ENCODE results near the gene KIRREL1.

Gene KIRREL1

GRCh38 chr1:158016651-158017335 is 23.3 kb downstream of the KIRREL1 start:
- Mint-ChIP-seq H3K27me3 (peaks cover 73% of the 10 kb centered on the region), H3K36me3 (ENCODE audit: insufficient read depth) (no peaks in the 10 kb centered on the region), H3K27ac (ENCODE audit: low read depth) (no peak overlapping the region), H3K4me1 (no peaks in the 10 kb centered on the region), H3K9me3 (no peaks in the 10 kb centered on the region), H3K4me3 (no peak overlapping the region)
- ATAC-seq (replicated peaks; ENCODE audit: extremely low read depth, poor library complexity, severe bottlenecking): no peak
- DNase-seq (ENCODE audit: low spot score in 2 of 2): no peak

- no peak overlapping the region for H3K4me3 Mint-ChIP-seq
- DNase-seq (ENCODE audit: low spot score in 2 of 2): no peak
- no peaks in the 10 kb centered on the region for H3K9me3 Mint-ChIP-seq
- no peak for ATAC-seq (replicated peaks; ENCODE audit: extremely low read depth, poor library complexity, severe bottlenecking)
- H3K36me3 Mint-ChIP-seq (ENCODE audit: insufficient read depth): no peaks in the 10 kb centered on the region
- no peak overlapping the region for H3K27ac Mint-ChIP-seq (ENCODE audit: low read depth)
- H3K4me1 Mint-ChIP-seq: no peaks in the 10 kb centered on the region
- H3K27me3 Mint-ChIP-seq: peaks cover 62% of the 10 kb centered on the region
Observed at GRCh38 chr1:158017800-158018595, 24.6 kb downstream of the KIRREL1 start.

GRCh38 chr1:158019171-158019868 is 25.9 kb downstream of the KIRREL1 start:
- Mint-ChIP-seq H3K36me3 (ENCODE audit: insufficient read depth) (no peaks in the 10 kb centered on the region), H3K4me1 (no peaks in the 10 kb centered on the region), H3K9me3 (no peaks in the 10 kb centered on the region), H3K27me3 (peaks cover 57% of the 10 kb centered on the region), H3K4me3 (no peak overlapping the region), H3K27ac (ENCODE audit: low read depth) (no peak overlapping the region)
- ATAC-seq (replicated peaks; ENCODE audit: extremely low read depth, poor library complexity, severe bottlenecking): no peak
- DNase-seq (ENCODE audit: low spot score in 2 of 2): no peak

GRCh38 chr1:158020259-158020885 is 26.9 kb downstream of the KIRREL1 start:
- Mint-ChIP-seq H3K4me3 (no peak overlapping the region), H3K27ac (ENCODE audit: low read depth) (no peak overlapping the region), H3K36me3 (ENCODE audit: insufficient read depth) (no peaks in the 10 kb centered on the region), H3K9me3 (no peaks in the 10 kb centered on the region), H3K4me1 (no peaks in the 10 kb centered on the region), H3K27me3 (peaks cover 62% of the 10 kb centered on the region)
- ATAC-seq (replicated peaks; ENCODE audit: extremely low read depth, poor library complexity, severe bottlenecking) (no peak), DNase-seq (ENCODE audit: low spot score in 2 of 2) (no peak)

- Mint-ChIP-seq H3K27ac (ENCODE audit: low read depth) (no peak overlapping the region), H3K4me3 (no peak overlapping the region), H3K4me1 (no peaks in the 10 kb centered on the region), H3K36me3 (ENCODE audit: insufficient read depth) (no peaks in the 10 kb centered on the region), H3K27me3 (peaks cover 56% of the 10 kb centered on the region), H3K9me3 (no peaks in the 10 kb centered on the region)
- no peak for DNase-seq (ENCODE audit: low spot score in 2 of 2)
- ATAC-seq (replicated peaks; ENCODE audit: extremely low read depth, poor library complexity, severe bottlenecking): no peak
Observed at GRCh38 chr1:158020886-158021620, 27.6 kb downstream of the KIRREL1 start.

- H3K9me3 Mint-ChIP-seq: no peaks in the 10 kb centered on the region
- no peaks in the 10 kb centered on the region for H3K36me3 Mint-ChIP-seq (ENCODE audit: insufficient read depth)
- H3K4me1 Mint-ChIP-seq: no peaks in the 10 kb centered on the region
- H3K27ac Mint-ChIP-seq (ENCODE audit: low read depth): no peak overlapping the region
- no peak for ATAC-seq (replicated peaks; ENCODE audit: extremely low read depth, poor library complexity, severe bottlenecking)
- DNase-seq (ENCODE audit: low spot score in 2 of 2): no peak
- peaks cover 49% of the 10 kb centered on the region for H3K27me3 Mint-ChIP-seq
- no peak overlapping the region for H3K4me3 Mint-ChIP-seq
Observed at GRCh38 chr1:158021721-158022120, 28.3 kb downstream of the KIRREL1 start.

- Mint-ChIP-seq H3K9me3 (no peaks in the 10 kb centered on the region), H3K4me1 (no peaks in the 10 kb centered on the region), H3K36me3 (ENCODE audit: insufficient read depth) (no peaks in the 10 kb centered on the region), H3K27me3 (peaks cover 39% of the 10 kb centered on the region), H3K4me3 (no peak overlapping the region), H3K27ac (ENCODE audit: low read depth) (no peak overlapping the region)
- DNase-seq (ENCODE audit: low spot score in 2 of 2): no peak
- ATAC-seq (replicated peaks; ENCODE audit: extremely low read depth, poor library complexity, severe bottlenecking): no peak
Observed at GRCh38 chr1:158022554-158023312, 29.3 kb downstream of the KIRREL1 start.

- DNase-seq (ENCODE audit: low spot score in 2 of 2) (no peak), ATAC-seq (replicated peaks; ENCODE audit: extremely low read depth, poor library complexity, severe bottlenecking) (no peak)
- no peaks in the 10 kb centered on the region for H3K4me1 Mint-ChIP-seq
- H3K27ac Mint-ChIP-seq (ENCODE audit: low read depth): no peak overlapping the region
- H3K9me3 Mint-ChIP-seq: no peaks in the 10 kb centered on the region
- H3K27me3 Mint-ChIP-seq: peaks cover 19% of the 10 kb centered on the region
- H3K4me3 Mint-ChIP-seq: no peak overlapping the region
- no peaks in the 10 kb centered on the region for H3K36me3 Mint-ChIP-seq (ENCODE audit: insufficient read depth)
Observed at GRCh38 chr1:158024737-158025136, 31.3 kb downstream of the KIRREL1 start.

GRCh38 chr1:158025576-158026230 is 32.3 kb downstream of the KIRREL1 start:
- H3K27me3 Mint-ChIP-seq: peaks cover 10% of the 10 kb centered on the region
- H3K27ac Mint-ChIP-seq (ENCODE audit: low read depth): no peak overlapping the region
- no peaks in the 10 kb centered on the region for H3K36me3 Mint-ChIP-seq (ENCODE audit: insufficient read depth)
- H3K4me3 Mint-ChIP-seq: no peak overlapping the region
- no peaks in the 10 kb centered on the region for H3K4me1 Mint-ChIP-seq
- no peaks in the 10 kb centered on the region for H3K9me3 Mint-ChIP-seq
- no peak for DNase-seq (ENCODE audit: low spot score in 2 of 2)
- ATAC-seq (replicated peaks; ENCODE audit: extremely low read depth, poor library complexity, severe bottlenecking): no peak

- Mint-ChIP-seq H3K36me3 (ENCODE audit: insufficient read depth) (no peaks in the 10 kb centered on the region), H3K4me3 (no peak overlapping the region), H3K27me3 (peaks cover 13% of the 10 kb centered on the region), H3K27ac (ENCODE audit: low read depth) (no peak overlapping the region), H3K9me3 (no peaks in the 10 kb centered on the region), H3K4me1 (no peaks in the 10 kb centered on the region)
- ATAC-seq (replicated peaks; ENCODE audit: extremely low read depth, poor library complexity, severe bottlenecking) (no peak), DNase-seq (ENCODE audit: low spot score in 2 of 2) (no peak)
Observed at GRCh38 chr1:158026651-158027050, 33.2 kb downstream of the KIRREL1 start.

GRCh38 chr1:158027508-158027907 is 34.1 kb downstream of the KIRREL1 start:
- no peak for ATAC-seq (replicated peaks; ENCODE audit: extremely low read depth, poor library complexity, severe bottlenecking)
- Mint-ChIP-seq H3K36me3 (ENCODE audit: insufficient read depth) (no peaks in the 10 kb centered on the region), H3K27ac (ENCODE audit: low read depth) (no peak overlapping the region), H3K9me3 (no peaks in the 10 kb centered on the region), H3K4me3 (no peak overlapping the region), H3K4me1 (no peaks in the 10 kb centered on the region), H3K27me3 (peaks cover 22% of the 10 kb centered on the region)
- no peak for DNase-seq (ENCODE audit: low spot score in 2 of 2)

Measured in central memory CD8-positive, alpha-beta T cell (primary cell).